Fibroblast of mammary gland (primary cell): ENCODE data around the gene SLC35F3.
"Not testable (repeated sequence)": the region's sequence is repeated elsewhere in the genome, so short reads cannot be mapped to it uniquely, and the experiment has no call there.

Experiments
- DNase-seq: peaks from one replicate; pipeline ENCODE4 v3.0.0-alpha.2; 2010; ENCODE audit warnings: low read depth
- H3K4me3 ChIP-seq: 2 replicates; pipeline ENCODE4 v1.5.1; 2011; ENCODE audit warnings: low read depth, mild to moderate bottlenecking, low read length, moderate library complexity; ENCODE audit not compliant: control insufficient read depth
- TF ChIP-seq, protein P1 (sequence below): conservative IDR thresholded peaks from 2 replicates; pipeline ENCODE4 v1.5.1; 2011; ENCODE audit warnings: low read depth, low read length, inconsistent platforms; ENCODE audit not compliant: control insufficient read depth, insufficient read depth

The SLC35F3 gene

DNA sequence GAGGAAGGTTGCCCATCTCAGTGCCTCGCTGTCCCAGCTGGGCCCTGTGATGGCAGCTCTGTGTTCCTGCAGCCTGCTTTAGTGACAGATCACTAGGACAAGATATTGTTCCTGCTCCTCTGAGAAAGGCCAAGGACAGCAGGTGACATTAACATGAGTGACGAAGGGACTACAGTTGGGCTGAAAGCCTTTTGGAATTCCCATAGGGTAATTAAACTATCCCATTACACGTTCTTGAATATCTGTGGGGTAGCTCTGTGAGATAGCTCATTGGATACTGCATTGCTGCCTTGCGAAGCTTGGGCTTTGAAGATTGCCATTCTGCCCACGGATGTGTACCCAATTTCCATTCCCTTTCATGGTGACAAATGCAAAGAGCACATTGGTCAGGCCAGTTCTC lies 390.6 kb downstream of the SLC35F3 start:
- no peak for DNase-seq
- TF ChIP-seq, protein P1, sequence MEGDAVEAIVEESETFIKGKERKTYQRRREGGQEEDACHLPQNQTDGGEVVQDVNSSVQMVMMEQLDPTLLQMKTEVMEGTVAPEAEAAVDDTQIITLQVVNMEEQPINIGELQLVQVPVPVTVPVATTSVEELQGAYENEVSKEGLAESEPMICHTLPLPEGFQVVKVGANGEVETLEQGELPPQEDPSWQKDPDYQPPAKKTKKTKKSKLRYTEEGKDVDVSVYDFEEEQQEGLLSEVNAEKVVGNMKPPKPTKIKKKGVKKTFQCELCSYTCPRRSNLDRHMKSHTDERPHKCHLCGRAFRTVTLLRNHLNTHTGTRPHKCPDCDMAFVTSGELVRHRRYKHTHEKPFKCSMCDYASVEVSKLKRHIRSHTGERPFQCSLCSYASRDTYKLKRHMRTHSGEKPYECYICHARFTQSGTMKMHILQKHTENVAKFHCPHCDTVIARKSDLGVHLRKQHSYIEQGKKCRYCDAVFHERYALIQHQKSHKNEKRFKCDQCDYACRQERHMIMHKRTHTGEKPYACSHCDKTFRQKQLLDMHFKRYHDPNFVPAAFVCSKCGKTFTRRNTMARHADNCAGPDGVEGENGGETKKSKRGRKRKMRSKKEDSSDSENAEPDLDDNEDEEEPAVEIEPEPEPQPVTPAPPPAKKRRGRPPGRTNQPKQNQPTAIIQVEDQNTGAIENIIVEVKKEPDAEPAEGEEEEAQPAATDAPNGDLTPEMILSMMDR, result no peak
- H3K4me3 ChIP-seq, result no peak overlapping the region

DNA sequence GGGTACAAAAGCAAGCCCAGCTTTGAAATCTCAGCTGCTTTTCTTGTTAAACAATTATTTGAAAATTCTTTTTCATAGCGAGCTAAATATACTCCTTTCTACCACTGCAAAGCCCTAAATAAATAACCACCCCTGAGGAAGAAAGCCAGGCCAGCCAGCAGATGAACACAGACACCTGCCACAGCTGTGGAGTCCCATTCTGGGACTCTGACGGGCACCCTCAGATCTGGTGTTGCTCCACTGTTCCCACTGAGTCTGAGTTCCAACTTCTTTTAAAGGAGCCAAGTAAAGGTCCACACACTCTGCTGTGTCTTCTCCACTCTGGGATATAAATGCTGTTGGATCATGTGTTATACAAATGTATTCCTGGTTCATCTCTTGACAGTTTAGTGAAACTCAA lies 391.1 kb downstream of the SLC35F3 start:
- TF ChIP-seq, protein P1, result no peak
- no peak overlapping the region for H3K4me3 ChIP-seq
- DNase-seq, result no peak

DNA sequence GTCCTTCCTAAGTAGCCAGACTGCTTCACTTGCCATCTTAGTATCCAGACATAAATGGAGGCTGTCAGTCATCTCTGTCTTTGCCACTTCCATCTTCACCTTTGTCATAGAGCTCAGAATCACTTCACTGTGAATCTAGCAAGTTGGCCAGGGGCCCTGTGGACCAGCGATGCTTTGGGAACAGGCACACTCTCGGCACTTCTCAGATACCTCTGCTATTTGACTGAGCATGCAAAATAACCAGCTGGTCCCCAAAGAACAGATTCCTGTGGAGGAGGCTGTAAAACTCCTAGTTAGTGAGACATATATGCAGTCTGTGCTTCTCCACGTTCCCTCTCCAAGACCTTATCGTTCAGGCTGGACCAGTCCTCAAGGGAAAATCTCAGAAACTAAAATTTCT lies 392.0 kb downstream of the SLC35F3 start:
- DNase-seq, result no peak
- TF ChIP-seq, protein P1, result no peak
- no peak overlapping the region for H3K4me3 ChIP-seq

DNA sequence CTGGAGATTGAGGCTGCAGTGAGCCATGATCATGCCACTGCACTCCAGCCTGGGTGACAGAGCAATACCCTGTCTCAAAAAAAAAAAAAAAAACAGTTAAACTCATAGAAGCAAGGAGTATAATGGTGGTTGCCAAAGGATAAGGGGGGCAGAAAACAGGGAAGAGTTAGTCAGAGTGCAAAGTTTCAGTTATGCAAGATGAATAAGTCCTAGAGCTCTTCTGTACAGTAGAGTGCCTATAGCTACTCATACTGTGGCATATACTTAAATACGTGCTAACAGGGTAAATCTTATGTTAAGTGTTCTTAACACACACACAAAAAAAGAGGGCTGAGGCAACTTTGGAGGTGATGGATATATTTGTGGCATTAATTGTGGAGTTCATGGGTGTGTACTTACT lies 393.2 kb downstream of the SLC35F3 start:
- no peak for DNase-seq
- TF ChIP-seq, protein P1, result no peak
- no peak overlapping the region for H3K4me3 ChIP-seq

DNA sequence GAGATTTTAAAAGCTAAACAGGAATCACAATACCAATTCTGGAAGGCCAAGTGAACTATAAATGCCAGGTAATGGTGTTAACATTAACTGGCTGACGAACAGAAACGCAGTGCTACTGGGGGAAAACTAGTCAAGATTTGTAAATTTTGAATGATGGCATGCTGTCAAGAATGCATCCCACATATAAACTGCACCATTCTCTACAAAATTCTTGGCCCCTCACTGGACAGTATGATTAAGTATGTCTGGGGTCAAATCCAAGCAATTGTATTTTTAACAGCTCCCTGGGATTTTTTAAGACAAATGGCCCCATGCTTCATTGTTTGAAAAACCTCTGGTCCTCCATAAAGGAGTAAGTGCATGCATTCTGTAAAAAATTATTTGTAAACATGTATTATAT lies 395.6 kb downstream of the SLC35F3 start:
- no peak overlapping the region for H3K4me3 ChIP-seq
- TF ChIP-seq, protein P1, result no peak
- no peak for DNase-seq

DNA sequence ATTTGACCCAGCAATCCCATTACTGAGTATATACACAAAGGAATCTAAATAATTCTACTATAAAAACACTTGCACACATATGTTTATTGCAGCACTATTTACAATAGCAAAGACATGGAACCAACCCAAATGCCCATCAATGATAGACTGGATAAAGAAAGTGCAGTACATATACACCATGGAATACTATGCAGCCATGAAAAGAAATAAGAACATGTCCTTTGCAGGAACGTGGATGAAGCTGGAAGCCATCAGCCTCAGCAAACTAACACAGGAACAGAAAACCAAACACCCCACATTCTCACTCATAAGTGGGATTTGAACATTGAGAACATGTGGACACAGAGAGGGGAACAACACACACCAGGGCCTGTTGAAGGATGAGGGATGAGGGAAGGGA lies 397.2 kb downstream of the SLC35F3 start:
- not testable (repeated sequence) for DNase-seq, H3K4me3 ChIP-seq

DNA sequence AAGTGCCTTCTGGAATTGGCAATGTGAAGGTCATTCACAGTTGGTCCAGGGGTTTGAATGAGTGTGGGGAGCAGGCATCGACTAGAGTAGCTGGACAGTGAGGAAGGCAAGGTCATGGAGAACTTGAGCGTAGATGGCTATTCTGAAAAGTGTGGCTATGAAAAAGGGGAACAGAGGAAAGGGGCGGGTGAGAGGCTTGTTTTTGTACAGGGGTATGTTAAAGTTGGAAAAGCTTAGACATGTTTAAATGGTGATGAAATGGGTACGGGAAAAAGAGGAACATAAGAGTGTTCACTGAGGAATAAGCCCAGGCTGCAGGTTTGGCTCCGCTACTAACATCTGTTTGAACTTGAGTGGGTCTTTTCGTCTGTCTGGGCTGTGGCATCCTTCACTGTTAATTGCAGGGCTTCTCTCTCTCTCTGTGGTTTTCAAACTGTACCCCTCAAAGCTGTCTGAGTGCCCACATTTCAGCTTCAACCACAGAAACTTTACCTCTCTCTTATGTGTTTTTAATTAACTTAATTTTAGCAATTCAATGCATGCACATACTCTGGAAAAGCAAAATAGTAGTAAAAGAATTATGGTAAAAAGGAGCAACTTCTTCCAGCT lies 398.0 kb downstream of the SLC35F3 start:
- TF ChIP-seq, protein P1, result no peak
- no peak for DNase-seq
- no peak overlapping the region for H3K4me3 ChIP-seq
